Astrocyte of the spinal cord (primary cell): ENCODE measurements around the gene ASGR1.

Source experiments
- DNase-seq: peaks from one replicate; pipeline ENCODE4 v3.0.0; 2011; ENCODE audit warnings: low read depth, low spot score
- H3K4me3 ChIP-seq: 2 replicates; pipeline ENCODE4 v1.5.1; 2011; ENCODE audit warnings: low read depth, mild to moderate bottlenecking, low read length, moderate library complexity
- CTCF ChIP-seq: IDR thresholded peaks from 2 replicates; pipeline ENCODE4 v1.5.1; 2012; ENCODE audit warnings: low read depth, mild to moderate bottlenecking, low read length, inconsistent platforms
- in situ Hi-C: cut with HindIII; loops from 2 replicates; pipeline ENCODE4 v1.10.0; 2017; ENCODE audit warnings: low sequenced_read_pairs

ASGR1 gene

GRCh38 chr17:7215136-7215638, 36.0 kb upstream of the ASGR1 start:
- in situ Hi-C loops, result no loop called here
- DNase-seq, result no peak
- TF ChIP-seq CTCF, result no peak
- H3K4me3 ChIP-seq, result peak overlapping the region; percentile 40

GRCh38 chr17:7214300-7215135, 35.3 kb upstream of the ASGR1 start:
- TF ChIP-seq CTCF, result peak; percentile 67
- DNase-seq, result peak; percentile 98
- peak overlapping the region; percentile 40 for H3K4me3 ChIP-seq
- in situ Hi-C loops, result no loop called here

GRCh38 chr17:7213895-7214299, 34.7 kb upstream of the ASGR1 start:
- DNase-seq, result peak; percentile 79
- in situ Hi-C loops, result no loop called here
- TF ChIP-seq CTCF, result peak; percentile 60
- peak overlapping the region; percentile 40 for H3K4me3 ChIP-seq

- no peak for TF ChIP-seq CTCF
- in situ Hi-C loops, result no loop called here
- DNase-seq, result no peak
- H3K4me3 ChIP-seq, result peak overlapping the region; percentile 21
Measured at GRCh38 chr17:7211491-7212273, 32.5 kb upstream of the ASGR1 start.

- TF ChIP-seq CTCF, result no peak
- no peak for DNase-seq
- no peak overlapping the region for H3K4me3 ChIP-seq
- in situ Hi-C loops, result no loop called here
Measured at GRCh38 chr17:7208754-7209460, 29.7 kb upstream of the ASGR1 start.

- in situ Hi-C loops, result no loop called here
- no peak overlapping the region for H3K4me3 ChIP-seq
- DNase-seq, result no peak
Measured at GRCh38 chr17:7208027-7208571, 28.9 kb upstream of the ASGR1 start.

More at GRCh38 chr17:7208027-7208571, 28.9 kb upstream of the ASGR1 start:
- TF ChIP-seq CTCF, result no peak
